M059J (cell line): ENCODE data around the gene ANKRD60. TPM values are rescaled to one million over a fixed set of nuclear protein-coding genes. Genes with fewer than 3 reads are reported as not detected.

ENCODE experiments used
- total RNA-seq: library from RNA; depleted of rRNA; stranded (reverse); fragments of >200 nt; shearing (Covaris generic); gene quantifications from 2 replicates; pipeline ENCODE4 v1.2.3, GENCODE V29; 2014; rRNA removed

Gene ANKRD60
- total RNA-seq, 1 experiment from 2014 or later: not detected

Other genes starting within 250 kb of the ANKRD60 start
- 19.5 and 25.5 TPM in 2 replicates for gene RAB22A, start 81.1 kb upstream of the ANKRD60 start, total RNA-seq
- 20.6 and 34.7 TPM in 2 replicates for gene VAPB, start 160.6 kb upstream of the ANKRD60 start, total RNA-seq